ENCODE results near the gene TBC1D9B.

The TBC1D9B gene

GRCh38 chr5:179904463-179905160, 3.1 kb downstream of the TBC1D9B start:
- Histone ChIP-seq H2BK5ac (ENCODE audit: low read length) (no peak overlapping the region), H3K23ac (ENCODE audit: low read depth, low read length, poor library complexity) (no peak overlapping the region), H3K27ac (replicated peaks; ENCODE audit: low read length) (no peak overlapping the region), H3K4me3 (ENCODE audit: low read length in 2 of 2) (no peak overlapping the region), H3K79me1 (ENCODE audit: low read depth, low read length) (peaks cover 10% of the 10 kb centered on the region), H3K27me3 (ENCODE audit: control insufficient read depth in 3 of 3, insufficient read depth in 3 of 3, low read depth in 1 of 3, low read length in 3 of 3) (no peaks in the 10 kb centered on the region), H3K9ac (ENCODE audit: low read depth, low read length, poor library complexity) (peak overlapping the region; percentile 3), H3K18ac (ENCODE audit: low read length) (no peak overlapping the region), H3K9me3 (replicated peaks in 1 of 2; ENCODE audit: control insufficient read depth in 2 of 2, insufficient read depth in 1 of 2, low read depth in 1 of 2, low read length in 2 of 2) (no peaks in the 10 kb centered on the region), H2AFZ (ENCODE audit: low read length) (no peak overlapping the region), H3K4me1 (ENCODE audit: control insufficient read depth in 2 of 2, insufficient read depth in 1 of 2, low read depth in 1 of 2, low read length in 2 of 2) (peaks cover 7 to 8% of the 10 kb centered on the region in 2 donors), H2AK5ac (ENCODE audit: low read depth, low read length) (no peak overlapping the region), H3K4ac (ENCODE audit: low read length) (no peak overlapping the region), H2BK15ac (ENCODE audit: low read length) (no peak overlapping the region), H3K4me2 (ENCODE audit: insufficient read depth, low read length, poor library complexity, severe bottlenecking) (no peak overlapping the region), H2BK12ac (ENCODE audit: low read length) (no peak overlapping the region), H2BK120ac (ENCODE audit: low read depth, low read length) (no peak overlapping the region), H3K14ac (ENCODE audit: low read length) (no peak overlapping the region), H4K91ac (ENCODE audit: low read depth, low read length, poor library complexity) (peak overlapping the region; percentile 62), H4K8ac (ENCODE audit: low read depth, low read length) (no peak overlapping the region), H3K36me3 (replicated peaks in 1 of 2; ENCODE audit: control insufficient read depth in 2 of 2, insufficient read depth in 2 of 2, low read length in 2 of 2) (peaks cover 22 to 62% of the 10 kb centered on the region in 2 donors)
- no CpG with 5 or more reads among the region's 25 CpGs for WGBS, 2 donors (ENCODE audit: extremely low coverage in 2 of 2, insufficient read length in 2 of 2, insufficient replicate concordance in 1 of 2)
- DNase-seq (ENCODE audit: low spot score), result no peak

DNA sequence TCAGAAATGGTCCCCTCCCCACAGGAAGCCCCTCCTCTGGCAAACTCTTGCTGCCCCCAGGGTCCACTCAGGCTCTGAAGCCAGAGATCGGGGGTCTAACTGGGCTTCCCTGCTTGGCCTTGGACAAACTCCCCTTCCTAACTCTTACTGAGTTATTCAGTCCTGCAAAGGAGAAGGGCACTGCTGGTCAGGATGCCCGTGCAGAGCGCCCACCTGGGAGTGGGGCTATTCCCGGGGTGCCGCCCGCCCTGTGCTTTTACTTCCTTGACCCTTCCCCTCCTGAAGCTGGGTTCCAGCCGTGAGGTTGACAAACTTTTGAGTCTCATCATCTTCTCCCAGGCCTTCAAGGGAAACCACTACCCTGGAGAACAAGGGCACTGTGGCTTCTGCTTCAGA, 4.9 kb downstream of the TBC1D9B start:
- H3K14ac ChIP-seq (ENCODE audit: low read length), result no peak overlapping the region
- H3K9ac ChIP-seq (ENCODE audit: low read depth, low read length, poor library complexity), result no peak overlapping the region
- H3K4me3 ChIP-seq (ENCODE audit: low read length in 2 of 2), result no peak overlapping the region
- H3K9me3 ChIP-seq (replicated peaks in 1 of 2; ENCODE audit: control insufficient read depth in 2 of 2, insufficient read depth in 1 of 2, low read depth in 1 of 2, low read length in 2 of 2), result no peaks in the 10 kb centered on the region
- no peak overlapping the region for H3K18ac ChIP-seq (ENCODE audit: low read length)
- DNase-seq (ENCODE audit: low spot score), result no peak
- peaks cover 28 to 77% of the 10 kb centered on the region in 2 donors for H3K36me3 ChIP-seq (replicated peaks in 1 of 2; ENCODE audit: control insufficient read depth in 2 of 2, insufficient read depth in 2 of 2, low read length in 2 of 2)
- H3K23ac ChIP-seq (ENCODE audit: low read depth, low read length, poor library complexity), result peak overlapping the region; percentile 10
- H2BK12ac ChIP-seq (ENCODE audit: low read length), result no peak overlapping the region
- peaks cover 6 to 7% of the 10 kb centered on the region in 2 donors for H3K4me1 ChIP-seq (ENCODE audit: control insufficient read depth in 2 of 2, insufficient read depth in 1 of 2, low read depth in 1 of 2, low read length in 2 of 2)
- H2AK5ac ChIP-seq (ENCODE audit: low read depth, low read length), result no peak overlapping the region
- H3K4ac ChIP-seq (ENCODE audit: low read length), result no peak overlapping the region
- no CpG with 5 or more reads among the region's 7 CpGs for WGBS, 2 donors (ENCODE audit: extremely low coverage in 2 of 2, insufficient read length in 2 of 2, insufficient replicate concordance in 1 of 2)
- peaks cover 10% of the 10 kb centered on the region for H3K79me1 ChIP-seq (ENCODE audit: low read depth, low read length)
- no peak overlapping the region for H2BK5ac ChIP-seq (ENCODE audit: low read length)
- no peak overlapping the region for H4K91ac ChIP-seq (ENCODE audit: low read depth, low read length, poor library complexity)
- no peak overlapping the region for H2BK120ac ChIP-seq (ENCODE audit: low read depth, low read length)
- H3K4me2 ChIP-seq (ENCODE audit: insufficient read depth, low read length, poor library complexity, severe bottlenecking), result no peak overlapping the region
- H2AFZ ChIP-seq (ENCODE audit: low read length), result no peak overlapping the region
- no peaks in the 10 kb centered on the region for H3K27me3 ChIP-seq (ENCODE audit: control insufficient read depth in 3 of 3, insufficient read depth in 3 of 3, low read depth in 1 of 3, low read length in 3 of 3)
- H3K27ac ChIP-seq (replicated peaks; ENCODE audit: low read length), result no peak overlapping the region
- H4K8ac ChIP-seq (ENCODE audit: low read depth, low read length), result no peak overlapping the region
- no peak overlapping the region for H2BK15ac ChIP-seq (ENCODE audit: low read length)

DNA sequence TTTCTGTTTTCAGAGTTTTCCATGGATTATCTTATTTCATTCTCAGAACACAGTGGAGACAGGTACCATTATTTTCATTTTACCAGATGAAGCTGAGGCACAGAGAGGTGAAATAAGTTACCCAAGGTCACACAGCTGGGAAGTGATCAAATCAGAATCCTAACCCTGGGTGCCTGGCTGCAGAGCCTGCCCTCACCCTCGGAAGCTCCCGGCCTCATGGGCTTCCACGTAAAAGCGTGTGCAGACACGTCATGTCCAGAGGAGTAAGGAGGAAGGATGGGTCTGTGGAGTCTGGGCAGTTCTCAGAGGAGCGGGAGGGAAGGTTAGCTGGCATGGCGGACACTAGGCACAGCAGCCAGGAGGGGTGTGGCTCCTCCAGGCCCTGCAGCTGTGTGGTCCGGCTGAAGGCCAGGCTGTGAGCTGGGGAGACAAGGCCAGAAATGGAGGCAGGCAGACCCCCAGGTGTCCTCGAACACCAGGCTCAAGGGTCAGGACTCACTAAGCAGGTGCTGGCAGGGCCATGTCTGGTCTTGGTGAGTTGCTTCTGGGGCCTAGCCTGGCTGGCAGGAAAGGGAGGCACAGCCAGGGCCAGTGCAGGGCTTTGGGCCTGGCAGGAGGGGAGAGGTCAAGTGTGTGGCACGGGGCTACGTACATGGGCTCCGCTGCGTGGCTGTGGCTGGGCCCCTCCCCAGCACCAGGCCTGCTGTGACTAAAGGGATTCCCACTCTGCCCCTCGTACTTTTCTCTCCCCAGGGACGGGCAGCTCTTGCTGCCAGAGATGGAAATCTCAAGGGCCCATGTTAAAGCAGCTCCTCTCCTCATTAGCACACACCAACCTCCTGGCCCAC, 5.6 kb downstream of the TBC1D9B start:
- H3K18ac ChIP-seq (ENCODE audit: low read length), result no peak overlapping the region
- peak overlapping the region; percentile 75 for H3K14ac ChIP-seq (ENCODE audit: low read length)
- H2BK120ac ChIP-seq (ENCODE audit: low read depth, low read length), result no peak overlapping the region
- no peak for DNase-seq (ENCODE audit: low spot score)
- H3K27ac ChIP-seq (replicated peaks; ENCODE audit: low read length), result no peak overlapping the region
- H3K36me3 ChIP-seq (replicated peaks in 1 of 2; ENCODE audit: control insufficient read depth in 2 of 2, insufficient read depth in 2 of 2, low read length in 2 of 2), result peaks cover 31 to 83% of the 10 kb centered on the region in 2 donors
- H3K9me3 ChIP-seq (replicated peaks in 1 of 2; ENCODE audit: control insufficient read depth in 2 of 2, insufficient read depth in 1 of 2, low read depth in 1 of 2, low read length in 2 of 2), result no peaks in the 10 kb centered on the region
- no peak overlapping the region for H2AK5ac ChIP-seq (ENCODE audit: low read depth, low read length)
- H2BK12ac ChIP-seq (ENCODE audit: low read length), result peak overlapping the region; percentile 7
- no CpG with 5 or more reads among the region's 15 CpGs for WGBS, 2 donors (ENCODE audit: extremely low coverage in 2 of 2, insufficient read length in 2 of 2, insufficient replicate concordance in 1 of 2)
- no peaks in the 10 kb centered on the region for H3K27me3 ChIP-seq (ENCODE audit: control insufficient read depth in 3 of 3, insufficient read depth in 3 of 3, low read depth in 1 of 3, low read length in 3 of 3)
- no peak overlapping the region for H3K4me2 ChIP-seq (ENCODE audit: insufficient read depth, low read length, poor library complexity, severe bottlenecking)
- H4K8ac ChIP-seq (ENCODE audit: low read depth, low read length), result no peak overlapping the region
- peak overlapping the region in 1 of 2 donors; percentile 37 for H3K4me3 ChIP-seq (ENCODE audit: low read length in 2 of 2)
- H3K9ac ChIP-seq (ENCODE audit: low read depth, low read length, poor library complexity), result peak overlapping the region; percentile 6
- no peak overlapping the region for H4K91ac ChIP-seq (ENCODE audit: low read depth, low read length, poor library complexity)
- no peak overlapping the region for H2BK5ac ChIP-seq (ENCODE audit: low read length)
- no peak overlapping the region for H2AFZ ChIP-seq (ENCODE audit: low read length)
- no peak overlapping the region for H2BK15ac ChIP-seq (ENCODE audit: low read length)
- peak overlapping the region; percentile 10 for H3K23ac ChIP-seq (ENCODE audit: low read depth, low read length, poor library complexity)
- H3K79me1 ChIP-seq (ENCODE audit: low read depth, low read length), result peaks cover 10% of the 10 kb centered on the region
- peaks cover 6 to 7% of the 10 kb centered on the region in 2 donors for H3K4me1 ChIP-seq (ENCODE audit: control insufficient read depth in 2 of 2, insufficient read depth in 1 of 2, low read depth in 1 of 2, low read length in 2 of 2)
- H3K4ac ChIP-seq (ENCODE audit: low read length), result no peak overlapping the region

GRCh38 chr5:179901462-179901861, 6.2 kb downstream of the TBC1D9B start:
- Histone ChIP-seq H2AFZ (ENCODE audit: low read length) (no peak overlapping the region), H2AK5ac (ENCODE audit: low read depth, low read length) (no peak overlapping the region), H2BK5ac (ENCODE audit: low read length) (no peak overlapping the region), H3K27ac (replicated peaks; ENCODE audit: low read length) (no peak overlapping the region), H3K79me1 (ENCODE audit: low read depth, low read length) (peaks cover 4% of the 10 kb centered on the region), H3K4me1 (ENCODE audit: control insufficient read depth in 2 of 2, insufficient read depth in 1 of 2, low read depth in 1 of 2, low read length in 2 of 2) (peaks cover 0 to under 1% of the 10 kb centered on the region in 2 donors), H3K18ac (ENCODE audit: low read length) (no peak overlapping the region), H3K27me3 (ENCODE audit: control insufficient read depth in 3 of 3, insufficient read depth in 3 of 3, low read depth in 1 of 3, low read length in 3 of 3) (no peaks in the 10 kb centered on the region), H2BK15ac (ENCODE audit: low read length) (no peak overlapping the region), H3K9ac (ENCODE audit: low read depth, low read length, poor library complexity) (no peak overlapping the region), H4K91ac (ENCODE audit: low read depth, low read length, poor library complexity) (no peak overlapping the region), H3K4ac (ENCODE audit: low read length) (no peak overlapping the region), H3K14ac (ENCODE audit: low read length) (no peak overlapping the region), H3K9me3 (replicated peaks in 1 of 2; ENCODE audit: control insufficient read depth in 2 of 2, insufficient read depth in 1 of 2, low read depth in 1 of 2, low read length in 2 of 2) (no peaks in the 10 kb centered on the region), H3K4me2 (ENCODE audit: insufficient read depth, low read length, poor library complexity, severe bottlenecking) (no peak overlapping the region), H2BK120ac (ENCODE audit: low read depth, low read length) (no peak overlapping the region), H2BK12ac (ENCODE audit: low read length) (no peak overlapping the region), H3K23ac (ENCODE audit: low read depth, low read length, poor library complexity) (no peak overlapping the region), H3K36me3 (replicated peaks in 1 of 2; ENCODE audit: control insufficient read depth in 2 of 2, insufficient read depth in 2 of 2, low read length in 2 of 2) (peaks cover 31 to 85% of the 10 kb centered on the region in 2 donors), H3K4me3 (ENCODE audit: low read length in 2 of 2) (no peak overlapping the region), H4K8ac (ENCODE audit: low read depth, low read length) (no peak overlapping the region)
- WGBS, 2 donors (ENCODE audit: extremely low coverage in 2 of 2, insufficient read length in 2 of 2, insufficient replicate concordance in 1 of 2), result no CpG with 5 or more reads among the region's 6 CpGs
- no peak for DNase-seq (ENCODE audit: low spot score)

Data from neuronal stem cell (in vitro differentiated cells).